AG04449 (cell line): ENCODE data around the gene CAPN10.
A peak's percentile ranks its signal among the peaks of the same experiment; 100 is the strongest.

Source experiments
- CTCF ChIA-PET: fragments of 350-600 bp; formaldehyde crosslinking; extraction: SDS; loops from one replicate; lab custom pipeline; 2021; ENCODE audit warnings: antibody characterized with exemption; lab: Yijun Ruan, JAX
- POLR2A ChIA-PET: fragments of 400-600, 350-600 bp; formaldehyde crosslinking; extraction: SDS; loops from one replicate; lab custom pipeline; 2020; ENCODE audit warnings: antibody characterized with exemption, inconsistent platforms; lab: Yijun Ruan, JAX
- DNase-seq: peaks from one replicate; pipeline ENCODE4 v3.0.0-alpha.2; 2010; ENCODE audit warnings: low read depth, low spot score
- H3K4me3 ChIP-seq: 2 replicates; pipeline ENCODE4 v1.5.1; 2011; ENCODE audit warnings: low read depth, mild to moderate bottlenecking, control low read depth, low read length
- TF ChIP-seq, protein P1 (sequence below): IDR thresholded peaks from one replicate; pipeline ENCODE4 v1.5.1; 2011; ENCODE audit warnings: mild to moderate bottlenecking, moderate library complexity, low read length, control low read depth, inconsistent platforms; ENCODE audit not compliant: insufficient read depth; ENCODE audit errors: missing control alignments

Gene CAPN10

DNA sequence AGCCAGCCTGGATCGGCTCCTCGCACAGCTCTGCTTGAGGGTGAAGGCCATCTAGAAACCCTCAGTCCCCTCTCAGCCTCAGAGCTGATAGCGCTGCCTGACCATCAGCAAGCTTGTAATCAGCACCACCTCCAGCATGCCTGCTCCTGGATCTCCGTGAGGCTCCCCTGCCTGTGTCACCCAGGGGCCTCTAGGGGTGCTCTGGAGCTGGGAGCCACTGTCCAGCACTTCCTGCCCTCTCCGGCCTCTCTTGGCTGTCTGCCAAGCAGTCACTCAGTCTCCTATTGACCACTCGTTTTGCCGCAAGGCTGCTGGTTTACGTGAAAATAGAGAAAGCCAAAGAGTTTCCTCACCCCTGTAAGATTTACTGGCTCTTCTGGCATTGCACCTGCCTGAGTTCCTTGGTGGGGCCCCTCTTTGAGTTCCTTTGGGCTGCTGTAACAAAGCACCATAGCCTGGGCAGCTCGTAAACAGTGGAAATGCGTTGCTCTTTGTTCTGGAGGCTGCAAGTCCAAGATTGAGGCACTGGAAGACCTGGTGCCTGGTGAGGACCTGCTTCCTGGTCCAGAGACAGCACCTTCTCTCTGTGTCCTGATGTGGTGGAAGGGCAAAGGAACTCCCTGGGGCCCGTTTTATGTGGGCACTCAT, 17.9 kb downstream of the CAPN10 start:
- no peak overlapping the region for H3K4me3 ChIP-seq
- ChIA-PET CTCF (interaction anchor here (2.1 kb wide), 1 partner anchor 17 kb away, joined by 5 read pairs; the partner anchor contains the start of gene CAPN10), POLR2A (no interaction called here)
- no peak for DNase-seq
- TF ChIP-seq, protein P1, sequence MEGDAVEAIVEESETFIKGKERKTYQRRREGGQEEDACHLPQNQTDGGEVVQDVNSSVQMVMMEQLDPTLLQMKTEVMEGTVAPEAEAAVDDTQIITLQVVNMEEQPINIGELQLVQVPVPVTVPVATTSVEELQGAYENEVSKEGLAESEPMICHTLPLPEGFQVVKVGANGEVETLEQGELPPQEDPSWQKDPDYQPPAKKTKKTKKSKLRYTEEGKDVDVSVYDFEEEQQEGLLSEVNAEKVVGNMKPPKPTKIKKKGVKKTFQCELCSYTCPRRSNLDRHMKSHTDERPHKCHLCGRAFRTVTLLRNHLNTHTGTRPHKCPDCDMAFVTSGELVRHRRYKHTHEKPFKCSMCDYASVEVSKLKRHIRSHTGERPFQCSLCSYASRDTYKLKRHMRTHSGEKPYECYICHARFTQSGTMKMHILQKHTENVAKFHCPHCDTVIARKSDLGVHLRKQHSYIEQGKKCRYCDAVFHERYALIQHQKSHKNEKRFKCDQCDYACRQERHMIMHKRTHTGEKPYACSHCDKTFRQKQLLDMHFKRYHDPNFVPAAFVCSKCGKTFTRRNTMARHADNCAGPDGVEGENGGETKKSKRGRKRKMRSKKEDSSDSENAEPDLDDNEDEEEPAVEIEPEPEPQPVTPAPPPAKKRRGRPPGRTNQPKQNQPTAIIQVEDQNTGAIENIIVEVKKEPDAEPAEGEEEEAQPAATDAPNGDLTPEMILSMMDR, result peak; percentile 35

DNA sequence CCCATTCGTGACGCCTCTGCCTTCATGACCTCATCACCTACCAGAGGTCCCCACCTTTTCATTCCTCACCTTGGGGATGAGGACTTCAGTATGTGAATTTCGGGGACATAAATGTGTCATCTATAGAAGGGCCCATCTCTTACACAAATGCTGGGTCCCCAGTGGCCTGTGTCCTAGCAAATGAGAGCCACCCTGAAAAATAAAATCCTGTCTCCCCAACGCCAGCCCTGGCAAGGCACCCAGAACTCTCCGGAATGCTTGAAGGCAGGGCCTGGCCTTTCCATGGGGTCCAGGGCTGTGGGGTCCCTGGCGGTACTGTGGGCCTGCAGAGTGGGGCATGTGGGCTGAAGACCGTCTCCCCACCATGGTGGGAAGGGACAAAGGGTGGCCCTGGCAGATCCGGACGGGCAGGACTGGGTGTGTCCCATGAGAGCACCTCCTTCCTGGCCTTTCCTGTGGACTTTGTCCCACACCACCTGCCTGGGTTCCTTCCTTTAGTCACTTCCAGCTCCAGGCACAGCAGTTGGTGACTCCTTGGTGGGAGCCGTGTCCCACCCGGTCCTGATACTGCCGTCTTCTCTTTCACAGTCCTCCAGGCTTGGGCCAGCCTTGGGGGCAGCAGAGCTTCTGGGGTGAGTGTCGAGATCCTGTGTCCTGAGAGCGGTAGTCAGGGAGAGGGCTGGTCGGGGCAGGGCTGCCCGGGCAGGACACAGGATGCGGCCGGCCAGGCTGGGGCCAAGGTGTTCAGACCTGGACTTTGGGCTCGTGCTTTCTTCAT, 18.6 kb downstream of the CAPN10 start:
- TF ChIP-seq, protein P1, result no peak
- ChIA-PET CTCF (interaction anchor here (1.0 to 2.1 kb wide), 2 partner anchors 16 to 18 kb away, joined by 3 to 5 read pairs; partner anchors contain the start of gene CAPN10), POLR2A (no interaction called here)
- H3K4me3 ChIP-seq, result no peak overlapping the region
- DNase-seq, result no peak

- ChIA-PET CTCF (interaction anchor here (1.0 kb wide), 1 partner anchor 17 kb away, joined by 3 read pairs; no protein-coding TSS in a partner anchor), POLR2A (no interaction called here)
- no peak for DNase-seq
- no peak overlapping the region for H3K4me3 ChIP-seq
- TF ChIP-seq, protein P1, result no peak
Measured at GRCh38 chr2:240605867-240606743, 19.6 kb downstream of the CAPN10 start.

DNA sequence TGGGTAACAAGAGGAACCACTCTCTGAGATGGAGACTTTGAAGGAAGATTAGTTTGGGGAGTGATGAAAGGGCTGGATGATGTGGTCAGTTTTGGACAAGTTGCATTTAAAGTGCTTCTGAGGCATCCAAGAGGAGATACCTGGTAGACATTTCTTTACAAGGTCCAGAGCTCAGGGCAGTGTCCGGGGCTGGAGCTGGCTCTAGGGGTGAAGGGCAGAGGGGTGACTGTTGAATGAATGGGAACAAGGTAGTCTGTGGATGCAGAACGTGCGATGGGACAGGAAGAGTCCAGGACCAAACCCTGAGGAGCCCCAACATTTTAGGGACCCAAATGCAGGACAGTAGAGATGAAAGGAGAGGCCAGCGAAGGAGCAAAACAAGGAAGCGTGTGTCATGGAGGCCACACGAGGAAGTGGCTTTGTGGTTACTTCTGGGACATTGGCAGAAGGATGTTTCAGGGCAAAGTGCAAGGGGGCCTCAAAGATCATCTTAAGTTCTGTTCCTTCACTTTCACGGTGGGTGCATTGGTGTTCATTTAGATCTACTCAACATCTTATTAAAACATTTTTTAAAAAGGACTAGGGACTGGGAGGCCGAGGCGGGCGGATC, 25.2 kb downstream of the CAPN10 start:
- TF ChIP-seq, protein P1, result no peak
- H3K4me3 ChIP-seq, result no peak overlapping the region
- ChIA-PET CTCF (no interaction called here), POLR2A (no interaction called here)
- DNase-seq, result no peak

DNA sequence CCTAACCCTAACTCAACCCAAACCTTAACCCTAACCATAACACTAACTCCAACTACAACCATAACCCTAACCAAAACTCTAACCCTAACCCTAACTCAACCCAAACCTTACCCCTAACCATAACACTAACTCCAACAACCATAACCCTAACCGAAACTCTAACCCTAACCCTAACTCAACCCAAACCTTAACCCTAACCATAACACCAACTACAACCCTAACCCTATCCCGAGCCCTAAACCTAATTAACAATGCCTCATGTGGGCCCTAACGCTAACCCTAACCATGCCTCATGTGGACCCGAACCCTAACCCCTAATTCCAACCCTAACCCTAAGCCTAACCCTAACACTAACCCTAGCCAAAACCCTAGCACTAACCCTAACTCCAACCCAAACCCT, 27.2 kb downstream of the CAPN10 start:
- TF ChIP-seq, protein P1, result no peak
- ChIA-PET CTCF (no interaction called here), POLR2A (no interaction called here)
- no peak for DNase-seq
- H3K4me3 ChIP-seq, result no peak overlapping the region
